HEK293 (cell line): ENCODE measurements around the gene CEP41.
A peak's percentile ranks its signal among the peaks of the same experiment; 100 is the strongest.

Source experiments
- FEZF1 ChIP-seq: fragments of 450-650 bp; formaldehyde crosslinking; IDR thresholded peaks from 2 replicates; pipeline ENCODE4 v1.5.1; 2016; ENCODE audit warnings: missing biosample characterization, missing genetic modification characterization
- RBAK ChIP-seq: fragments of 450-650 bp; formaldehyde crosslinking; IDR thresholded peaks from 2 replicates; pipeline ENCODE4 v1.5.1; 2016; ENCODE audit warnings: missing biosample characterization, missing genetic modification characterization
- SP2 ChIP-seq: fragments of 450-650 bp; formaldehyde crosslinking; IDR thresholded peaks from 2 replicates; pipeline ENCODE4 v1.5.1; 2016; ENCODE audit warnings: missing biosample characterization, missing genetic modification characterization
- WT1 ChIP-seq: fragments of 450-650 bp; formaldehyde crosslinking; IDR thresholded peaks from 2 replicates; pipeline ENCODE4 v1.5.1; 2016; ENCODE audit warnings: missing biosample characterization, missing genetic modification characterization
- ZBTB1 ChIP-seq: fragments of 450-650 bp; formaldehyde crosslinking; IDR thresholded peaks from 2 replicates; pipeline ENCODE4 v1.5.1; 2016; ENCODE audit warnings: missing biosample characterization, missing genetic modification characterization
- ZNF157 ChIP-seq: fragments of 450-650 bp; formaldehyde crosslinking; IDR thresholded peaks from 2 replicates; pipeline ENCODE4 v1.5.1; 2016; ENCODE audit warnings: missing biosample characterization, missing genetic modification characterization
- ZNF174 ChIP-seq: fragments of 450-650 bp; formaldehyde crosslinking; IDR thresholded peaks from 2 replicates; pipeline ENCODE4 v1.5.0; 2017; ENCODE audit warnings: missing biosample characterization, mild to moderate bottlenecking, missing genetic modification characterization
- ZNF211 ChIP-seq: fragments of 450-650 bp; formaldehyde crosslinking; IDR thresholded peaks from 2 replicates; pipeline ENCODE4 v1.5.1; 2016; ENCODE audit warnings: low read depth, missing biosample characterization, missing genetic modification characterization
- ZNF266 ChIP-seq: fragments of 450-650 bp; formaldehyde crosslinking; IDR thresholded peaks from 2 replicates; pipeline ENCODE4 v1.5.1; 2016; ENCODE audit warnings: missing biosample characterization, missing genetic modification characterization, low read depth
- ZNF394 ChIP-seq: fragments of 450-650 bp; formaldehyde crosslinking; IDR thresholded peaks from 2 replicates; pipeline ENCODE4 v1.5.1; 2016; ENCODE audit warnings: missing biosample characterization, missing genetic modification characterization, mild to moderate bottlenecking, moderate library complexity, borderline replicate concordance
- ZNF423 ChIP-seq: fragments of 450-650 bp; formaldehyde crosslinking; IDR thresholded peaks from 2 replicates; pipeline ENCODE4 v1.5.1; 2016; ENCODE audit warnings: missing biosample characterization, missing genetic modification characterization
- ZNF426 ChIP-seq: fragments of 450-650 bp; formaldehyde crosslinking; IDR thresholded peaks from 2 replicates; pipeline ENCODE4 v1.5.1; 2017; ENCODE audit warnings: missing biosample characterization, missing genetic modification characterization, mild to moderate bottlenecking, inconsistent platforms, moderate library complexity
- ZNF530 ChIP-seq: fragments of 450-650 bp; formaldehyde crosslinking; IDR thresholded peaks from 2 replicates; pipeline ENCODE4 v1.5.1; 2016; ENCODE audit warnings: low read depth, missing biosample characterization, missing genetic modification characterization
- ZNF558 ChIP-seq: fragments of 450-650 bp; formaldehyde crosslinking; IDR thresholded peaks from 2 replicates; pipeline ENCODE4 v1.5.1; 2016; ENCODE audit warnings: missing biosample characterization, missing genetic modification characterization
- ZNF596 ChIP-seq: fragments of 450-650 bp; IDR thresholded peaks from 2 replicates; pipeline ENCODE4 v1.5.0; 2018; ENCODE audit warnings: missing biosample characterization, mild to moderate bottlenecking, missing genetic modification characterization, moderate library complexity
- ZNF658 ChIP-seq: fragments of 450-650 bp; formaldehyde crosslinking; IDR thresholded peaks from 2 replicates; pipeline ENCODE4; 2016; ENCODE audit warnings: missing biosample characterization, missing genetic modification characterization
- ZNF791 ChIP-seq: fragments of 450-650 bp; formaldehyde crosslinking; IDR thresholded peaks from 2 replicates; pipeline ENCODE4 v1.5.1; 2016; ENCODE audit warnings: missing biosample characterization, missing genetic modification characterization
- ZSCAN23 ChIP-seq: fragments of 450-650 bp; formaldehyde crosslinking; IDR thresholded peaks from 2 replicates; pipeline ENCODE4 v1.5.1; 2016; ENCODE audit warnings: missing biosample characterization, missing genetic modification characterization
- TF ChIP-seq, protein P1 (sequence below): fragments of 450-650 bp; formaldehyde crosslinking; conservative IDR thresholded peaks from 2 replicates; pipeline ENCODE4 v1.5.1; 2016; ENCODE audit warnings: low read depth, missing biosample characterization, missing genetic modification characterization
- TF ChIP-seq, protein P2 (sequence below): fragments of 450-650 bp; formaldehyde crosslinking; IDR thresholded peaks from 2 replicates; pipeline ENCODE4 v1.5.1; 2017; ENCODE audit warnings: missing biosample characterization, missing genetic modification characterization
- TF ChIP-seq, protein P3 (sequence below): fragments of 450-650 bp; formaldehyde crosslinking; IDR thresholded peaks from 2 replicates; pipeline ENCODE4 v1.5.1; 2016; ENCODE audit warnings: missing biosample characterization, missing genetic modification characterization
- TF ChIP-seq, protein P4 (sequence below): fragments of 450-650 bp; formaldehyde crosslinking; IDR thresholded peaks from 2 replicates; pipeline ENCODE4 v1.5.1; 2016; ENCODE audit warnings: missing biosample characterization, missing genetic modification characterization
- TF ChIP-seq, protein P5 (sequence below): fragments of 450-650 bp; IDR thresholded peaks from 2 replicates; pipeline ENCODE4 v1.5.1; 2018; ENCODE audit warnings: missing biosample characterization, missing genetic modification characterization
- TF ChIP-seq, protein P6 (sequence below): fragments of 450-650 bp; formaldehyde crosslinking; IDR thresholded peaks from 2 replicates; pipeline ENCODE4 v1.5.1; 2016; ENCODE audit warnings: missing biosample characterization, missing genetic modification characterization
- TF ChIP-seq, protein P7 (sequence below): fragments of 450-650 bp; formaldehyde crosslinking; IDR thresholded peaks from 2 replicates; pipeline ENCODE4 v1.5.1; 2016; ENCODE audit warnings: missing biosample characterization, missing genetic modification characterization
- TF ChIP-seq, protein P8 (sequence below): sonication (generic); formaldehyde crosslinking; IDR thresholded peaks from 2 replicates; pipeline ENCODE4 v1.8.1; 2022; ENCODE audit warnings: mild to moderate bottlenecking, moderate library complexity, missing genetic modification reagents

The CEP41 gene

DNA sequence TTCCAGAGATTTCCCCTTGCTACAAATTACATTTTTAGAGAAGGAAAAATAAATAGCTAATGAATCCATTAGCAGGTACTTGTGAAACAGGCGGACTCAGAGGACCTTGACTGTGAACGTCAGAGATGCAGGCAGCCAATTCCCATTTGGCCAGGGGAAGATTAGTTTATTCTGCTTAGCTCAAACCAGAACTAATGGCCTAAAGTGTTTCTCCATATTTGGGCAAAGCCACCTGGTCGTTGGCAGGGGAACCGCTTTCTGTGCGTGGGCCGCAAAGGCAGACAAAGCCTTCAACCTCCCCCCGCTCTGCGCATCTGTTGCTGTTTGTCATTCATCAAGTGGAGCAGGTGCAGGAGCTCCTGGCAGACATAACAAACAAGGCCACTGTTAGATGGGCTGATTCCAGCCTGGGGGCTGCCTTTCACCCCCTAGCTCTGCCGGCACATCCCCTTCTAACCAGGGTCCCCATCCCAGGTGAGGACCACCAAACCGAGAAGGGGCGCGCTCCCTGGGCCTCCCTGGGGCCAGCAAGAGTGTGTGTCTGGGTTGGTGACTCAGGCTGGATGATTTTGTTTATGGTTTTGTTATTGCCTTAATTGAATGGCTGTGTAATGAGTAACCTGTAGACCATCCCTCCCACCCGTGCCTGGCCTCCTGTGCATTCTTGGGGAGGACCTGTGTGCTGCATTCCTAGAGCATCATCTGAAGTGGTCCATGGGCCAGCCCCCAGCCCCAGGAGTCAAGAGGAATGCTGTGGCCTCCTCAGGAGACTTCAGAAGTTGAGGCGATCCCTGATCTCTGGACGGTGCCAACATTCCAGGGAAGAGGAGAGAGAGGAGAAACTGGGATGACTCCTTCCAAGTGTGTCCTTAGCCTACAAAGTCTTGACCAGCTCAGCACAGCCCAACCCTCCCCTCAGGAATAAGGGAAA, 75.0 kb downstream of the CEP41 start (continued):
- TF ChIP-seq, protein P1, sequence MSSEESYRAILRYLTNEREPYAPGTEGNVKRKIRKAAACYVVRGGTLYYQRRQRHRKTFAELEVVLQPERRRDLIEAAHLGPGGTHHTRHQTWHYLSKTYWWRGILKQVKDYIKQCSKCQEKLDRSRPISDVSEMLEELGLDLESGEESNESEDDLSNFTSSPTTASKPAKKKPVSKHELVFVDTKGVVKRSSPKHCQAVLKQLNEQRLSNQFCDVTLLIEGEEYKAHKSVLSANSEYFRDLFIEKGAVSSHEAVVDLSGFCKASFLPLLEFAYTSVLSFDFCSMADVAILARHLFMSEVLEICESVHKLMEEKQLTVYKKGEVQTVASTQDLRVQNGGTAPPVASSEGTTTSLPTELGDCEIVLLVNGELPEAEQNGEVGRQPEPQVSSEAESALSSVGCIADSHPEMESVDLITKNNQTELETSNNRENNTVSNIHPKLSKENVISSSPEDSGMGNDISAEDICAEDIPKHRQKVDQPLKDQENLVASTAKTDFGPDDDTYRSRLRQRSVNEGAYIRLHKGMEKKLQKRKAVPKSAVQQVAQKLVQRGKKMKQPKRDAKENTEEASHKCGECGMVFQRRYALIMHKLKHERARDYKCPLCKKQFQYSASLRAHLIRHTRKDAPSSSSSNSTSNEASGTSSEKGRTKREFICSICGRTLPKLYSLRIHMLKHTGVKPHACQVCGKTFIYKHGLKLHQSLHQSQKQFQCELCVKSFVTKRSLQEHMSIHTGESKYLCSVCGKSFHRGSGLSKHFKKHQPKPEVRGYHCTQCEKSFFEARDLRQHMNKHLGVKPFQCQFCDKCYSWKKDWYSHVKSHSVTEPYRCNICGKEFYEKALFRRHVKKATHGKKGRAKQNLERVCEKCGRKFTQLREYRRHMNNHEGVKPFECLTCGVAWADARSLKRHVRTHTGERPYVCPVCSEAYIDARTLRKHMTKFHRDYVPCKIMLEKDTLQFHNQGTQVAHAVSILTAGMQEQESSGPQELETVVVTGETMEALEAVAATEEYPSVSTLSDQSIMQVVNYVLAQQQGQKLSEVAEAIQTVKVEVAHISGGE (tag by site-specific recombination) = no peak
- TF ChIP-seq RBAK (tag by site-specific recombination) = no peak
- TF ChIP-seq ZNF157 (tag by site-specific recombination) = no peak
- TF ChIP-seq ZNF426 = no peak
- TF ChIP-seq ZNF596 (tag by site-specific recombination) = no peak
- TF ChIP-seq ZBTB1 (tag by site-specific recombination) = 0 out of 2 replicates have a peak, but pooled peaks have one; percentile 27
- TF ChIP-seq ZNF530 = no peak
- TF ChIP-seq, protein P2, sequence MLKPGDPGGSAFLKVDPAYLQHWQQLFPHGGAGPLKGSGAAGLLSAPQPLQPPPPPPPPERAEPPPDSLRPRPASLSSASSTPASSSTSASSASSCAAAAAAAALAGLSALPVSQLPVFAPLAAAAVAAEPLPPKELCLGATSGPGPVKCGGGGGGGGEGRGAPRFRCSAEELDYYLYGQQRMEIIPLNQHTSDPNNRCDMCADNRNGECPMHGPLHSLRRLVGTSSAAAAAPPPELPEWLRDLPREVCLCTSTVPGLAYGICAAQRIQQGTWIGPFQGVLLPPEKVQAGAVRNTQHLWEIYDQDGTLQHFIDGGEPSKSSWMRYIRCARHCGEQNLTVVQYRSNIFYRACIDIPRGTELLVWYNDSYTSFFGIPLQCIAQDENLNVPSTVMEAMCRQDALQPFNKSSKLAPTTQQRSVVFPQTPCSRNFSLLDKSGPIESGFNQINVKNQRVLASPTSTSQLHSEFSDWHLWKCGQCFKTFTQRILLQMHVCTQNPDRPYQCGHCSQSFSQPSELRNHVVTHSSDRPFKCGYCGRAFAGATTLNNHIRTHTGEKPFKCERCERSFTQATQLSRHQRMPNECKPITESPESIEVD (tag by site-specific recombination) = peak; percentile 52
- no peak for TF ChIP-seq ZNF658 (tag by site-specific recombination)
- TF ChIP-seq ZNF211 (tag by site-specific recombination) = no peak
- TF ChIP-seq, protein P3, sequence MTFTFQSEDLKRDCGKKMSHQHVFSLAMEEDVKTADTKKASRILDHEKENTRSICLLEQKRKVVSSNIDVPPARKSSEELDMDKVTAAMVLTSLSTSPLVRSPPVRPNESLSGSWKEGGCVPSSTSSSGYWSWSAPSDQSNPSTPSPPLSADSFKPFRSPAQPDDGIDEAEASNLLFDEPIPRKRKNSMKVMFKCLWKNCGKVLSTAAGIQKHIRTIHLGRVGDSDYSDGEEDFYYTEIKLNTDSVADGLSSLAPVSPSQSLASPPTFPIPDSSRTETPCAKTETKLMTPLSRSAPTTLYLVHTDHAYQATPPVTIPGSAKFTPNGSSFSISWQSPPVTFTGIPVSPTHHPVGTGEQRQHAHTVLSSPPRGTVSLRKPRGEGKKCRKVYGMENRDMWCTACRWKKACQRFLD = no peak
- TF ChIP-seq, protein P4, sequence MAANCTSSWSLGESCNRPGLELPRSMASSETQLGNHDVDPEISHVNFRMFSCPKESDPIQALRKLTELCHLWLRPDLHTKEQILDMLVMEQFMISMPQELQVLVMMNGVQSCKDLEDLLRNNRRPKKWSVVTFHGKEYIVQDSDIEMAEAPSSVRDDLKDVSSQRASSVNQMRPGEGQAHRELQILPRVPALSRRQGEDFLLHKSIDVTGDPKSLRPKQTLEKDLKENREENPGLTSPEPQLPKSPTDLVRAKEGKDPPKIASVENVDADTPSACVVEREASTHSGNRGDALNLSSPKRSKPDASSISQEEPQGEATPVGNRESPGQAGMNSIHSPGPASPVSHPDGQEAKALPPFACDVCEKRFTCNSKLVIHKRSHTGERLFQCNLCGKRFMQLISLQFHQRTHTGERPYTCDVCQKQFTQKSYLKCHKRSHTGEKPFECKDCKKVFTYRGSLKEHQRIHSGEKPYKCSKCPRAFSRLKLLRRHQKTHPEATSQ (tag by site-specific recombination) = no peak
- TF ChIP-seq, protein P5, sequence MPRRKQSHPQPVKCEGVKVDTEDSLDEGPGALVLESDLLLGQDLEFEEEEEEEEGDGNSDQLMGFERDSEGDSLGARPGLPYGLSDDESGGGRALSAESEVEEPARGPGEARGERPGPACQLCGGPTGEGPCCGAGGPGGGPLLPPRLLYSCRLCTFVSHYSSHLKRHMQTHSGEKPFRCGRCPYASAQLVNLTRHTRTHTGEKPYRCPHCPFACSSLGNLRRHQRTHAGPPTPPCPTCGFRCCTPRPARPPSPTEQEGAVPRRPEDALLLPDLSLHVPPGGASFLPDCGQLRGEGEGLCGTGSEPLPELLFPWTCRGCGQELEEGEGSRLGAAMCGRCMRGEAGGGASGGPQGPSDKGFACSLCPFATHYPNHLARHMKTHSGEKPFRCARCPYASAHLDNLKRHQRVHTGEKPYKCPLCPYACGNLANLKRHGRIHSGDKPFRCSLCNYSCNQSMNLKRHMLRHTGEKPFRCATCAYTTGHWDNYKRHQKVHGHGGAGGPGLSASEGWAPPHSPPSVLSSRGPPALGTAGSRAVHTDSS (tag by site-specific recombination) = no peak
- TF ChIP-seq ZNF558 (tag by site-specific recombination) = no peak
- no peak for TF ChIP-seq ZNF174 (tag by site-specific recombination)
- TF ChIP-seq ZNF266 (tag by site-specific recombination) = no peak
- TF ChIP-seq, protein P6, sequence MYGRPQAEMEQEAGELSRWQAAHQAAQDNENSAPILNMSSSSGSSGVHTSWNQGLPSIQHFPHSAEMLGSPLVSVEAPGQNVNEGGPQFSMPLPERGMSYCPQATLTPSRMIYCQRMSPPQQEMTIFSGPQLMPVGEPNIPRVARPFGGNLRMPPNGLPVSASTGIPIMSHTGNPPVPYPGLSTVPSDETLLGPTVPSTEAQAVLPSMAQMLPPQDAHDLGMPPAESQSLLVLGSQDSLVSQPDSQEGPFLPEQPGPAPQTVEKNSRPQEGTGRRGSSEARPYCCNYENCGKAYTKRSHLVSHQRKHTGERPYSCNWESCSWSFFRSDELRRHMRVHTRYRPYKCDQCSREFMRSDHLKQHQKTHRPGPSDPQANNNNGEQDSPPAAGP (tag by site-specific recombination) = peak; percentile 69
- TF ChIP-seq ZNF394 (tag by site-specific recombination) = peak; percentile 53; the same call in 1 of the 2 replicates
- no peak for TF ChIP-seq ZNF423 (tag by site-specific recombination)
- TF ChIP-seq SP2 (tag by site-specific recombination) = no peak
- TF ChIP-seq, protein P7, sequence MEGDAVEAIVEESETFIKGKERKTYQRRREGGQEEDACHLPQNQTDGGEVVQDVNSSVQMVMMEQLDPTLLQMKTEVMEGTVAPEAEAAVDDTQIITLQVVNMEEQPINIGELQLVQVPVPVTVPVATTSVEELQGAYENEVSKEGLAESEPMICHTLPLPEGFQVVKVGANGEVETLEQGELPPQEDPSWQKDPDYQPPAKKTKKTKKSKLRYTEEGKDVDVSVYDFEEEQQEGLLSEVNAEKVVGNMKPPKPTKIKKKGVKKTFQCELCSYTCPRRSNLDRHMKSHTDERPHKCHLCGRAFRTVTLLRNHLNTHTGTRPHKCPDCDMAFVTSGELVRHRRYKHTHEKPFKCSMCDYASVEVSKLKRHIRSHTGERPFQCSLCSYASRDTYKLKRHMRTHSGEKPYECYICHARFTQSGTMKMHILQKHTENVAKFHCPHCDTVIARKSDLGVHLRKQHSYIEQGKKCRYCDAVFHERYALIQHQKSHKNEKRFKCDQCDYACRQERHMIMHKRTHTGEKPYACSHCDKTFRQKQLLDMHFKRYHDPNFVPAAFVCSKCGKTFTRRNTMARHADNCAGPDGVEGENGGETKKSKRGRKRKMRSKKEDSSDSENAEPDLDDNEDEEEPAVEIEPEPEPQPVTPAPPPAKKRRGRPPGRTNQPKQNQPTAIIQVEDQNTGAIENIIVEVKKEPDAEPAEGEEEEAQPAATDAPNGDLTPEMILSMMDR = no peak
- no peak for TF ChIP-seq FEZF1
- no peak for TF ChIP-seq ZSCAN23 (tag by site-specific recombination)
- TF ChIP-seq, protein P8, sequence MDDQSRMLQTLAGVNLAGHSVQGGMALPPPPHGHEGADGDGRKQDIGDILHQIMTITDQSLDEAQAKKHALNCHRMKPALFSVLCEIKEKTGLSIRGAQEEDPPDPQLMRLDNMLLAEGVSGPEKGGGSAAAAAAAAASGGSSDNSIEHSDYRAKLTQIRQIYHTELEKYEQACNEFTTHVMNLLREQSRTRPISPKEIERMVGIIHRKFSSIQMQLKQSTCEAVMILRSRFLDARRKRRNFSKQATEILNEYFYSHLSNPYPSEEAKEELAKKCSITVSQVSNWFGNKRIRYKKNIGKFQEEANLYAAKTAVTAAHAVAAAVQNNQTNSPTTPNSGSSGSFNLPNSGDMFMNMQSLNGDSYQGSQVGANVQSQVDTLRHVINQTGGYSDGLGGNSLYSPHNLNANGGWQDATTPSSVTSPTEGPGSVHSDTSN (CRISPR knock-in tag) = no peak
- TF ChIP-seq WT1 = peak; percentile 88
- no peak for TF ChIP-seq ZNF791 (tag by site-specific recombination)
